Measurements from ENCODE around the gene RPL18A. TPM values are rescaled to one million over a fixed set of nuclear protein-coding genes. Genes with fewer than 3 reads are reported as not detected.

Gene RPL18A
- polyA plus RNA-seq, 1 of the 3 experiments (the other 2 are of a cell fraction), result 2,695 TPM

DNA sequence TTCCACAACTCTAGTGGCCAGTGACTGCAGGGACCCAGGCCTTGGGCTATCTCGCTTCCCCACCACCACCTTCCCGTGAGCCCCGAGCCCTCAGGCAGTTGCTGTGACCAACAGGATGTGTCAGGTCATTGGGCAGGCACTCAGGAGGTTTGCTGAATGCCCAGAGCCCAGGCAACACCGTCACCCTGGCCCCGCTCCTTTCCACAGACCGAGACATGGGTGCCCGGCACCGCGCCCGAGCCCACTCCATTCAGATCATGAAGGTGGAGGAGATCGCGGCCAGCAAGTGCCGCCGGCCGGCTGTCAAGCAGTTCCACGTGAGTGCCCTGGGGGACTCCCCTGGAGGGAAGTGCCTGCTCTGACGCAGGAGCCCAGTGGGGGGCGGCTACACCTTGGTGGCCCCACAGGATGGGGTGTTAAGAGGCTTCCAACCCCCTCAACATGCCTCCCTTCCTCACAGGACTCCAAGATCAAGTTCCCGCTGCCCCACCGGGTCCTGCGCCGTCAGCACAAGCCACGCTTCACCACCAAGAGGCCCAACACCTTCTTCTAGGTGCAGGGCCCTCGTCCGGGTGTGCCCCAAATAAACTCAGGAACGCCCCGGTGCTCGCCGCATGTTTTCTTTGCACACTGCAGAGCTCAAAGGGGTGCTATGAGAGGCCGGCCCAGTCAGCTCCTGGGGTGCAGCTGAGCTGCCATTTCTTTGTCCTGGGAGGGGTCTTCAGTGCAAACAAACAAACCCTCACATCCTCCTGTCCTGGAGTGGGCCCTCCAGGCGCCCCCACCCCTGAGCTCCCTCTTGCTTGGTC, 3.2 kb downstream of the RPL18A start:
- Histone ChIP-seq H3K9me2 (no peaks in the 10 kb centered on the region), H3K27ac (ENCODE audit: low read depth in 2 of 2, low read length in 1 of 2) (no peak overlapping the region), H3K4me2 (no peak overlapping the region), H4K20me1 (ENCODE audit: insufficient read depth) (peaks cover 56% of the 10 kb centered on the region), H2AFZ (ENCODE audit: low read depth) (no peak overlapping the region), H3F3A (replicated peaks; ENCODE audit: insufficient read depth) (peaks cover 34% of the 10 kb centered on the region), H3K27me3 (ENCODE audit: insufficient read depth) (no peaks in the 10 kb centered on the region), H3K4me3 (ENCODE audit: low read depth in 2 of 2, low read length in 1 of 2) (no peak overlapping the region), H3K36me3 (replicated peaks in 1 of 2; ENCODE audit: control insufficient read depth in 1 of 2, insufficient read depth in 2 of 2, low read length in 1 of 2) (peaks cover 33 to 50% of the 10 kb centered on the region in 2 experiments), H3K9me3 (no peaks in the 10 kb centered on the region), H3K79me2 (ENCODE audit: insufficient read depth) (peaks cover 31% of the 10 kb centered on the region), H3K4me1 (ENCODE audit: control insufficient read depth in 1 of 2, insufficient read depth in 2 of 2, low read depth in 1 of 2, low read length in 1 of 2) (peaks cover 0 to 17% of the 10 kb centered on the region in 2 experiments; a peak in 1 of 4 replicates), H3K9ac (no peak overlapping the region)
- CTCF ChIA-PET, result interaction anchor here (13.8 kb wide), 1 partner anchor 71 kb away, joined by 139 read pairs; the partner anchor contains the start of gene CCDC124
- DNase-seq, result no peak
- WGBS (ENCODE audit: low lambda C conversion rate), result 94% methylated on average over 16 of the region's 31 CpGs
- POLR2A ChIA-PET, result no interaction called here
- TF ChIP-seq RCOR1 (IDR thresholded peaks at IDR 0.05; ENCODE audit: low read length) (no peak), MXI1 (IDR thresholded peaks at IDR 0.05; ENCODE audit: low read depth, low read length) (no peak), NRF1 (IDR thresholded peaks at IDR 0.05; ENCODE audit: low read depth, low read length) (no peak), POLR2AphosphoS5 (IDR thresholded peaks at IDR 0.05; ENCODE audit: low read depth, low read length) (no peak), FOSL2 (IDR thresholded peaks at IDR 0.05; ENCODE audit: borderline replicate concordance, low read depth) (no peak), NFIC (IDR thresholded peaks at IDR 0.05; ENCODE audit: borderline replicate concordance) (no peak), YY1 (IDR thresholded peaks at IDR 0.05; ENCODE audit: low read depth) (no peak), RXRA (IDR thresholded peaks at IDR 0.05; ENCODE audit: borderline replicate concordance, low read depth) (no peak), SIN3A (IDR thresholded peaks at IDR 0.05; ENCODE audit: borderline replicate concordance, low read depth, low read length) (no peak), RFX5 (IDR thresholded peaks at IDR 0.05; ENCODE audit: low read length) (no peak), RAD21 (IDR thresholded peaks at IDR 0.05; ENCODE audit: low read length) (no peak), MEF2A (IDR thresholded peaks at IDR 0.05; ENCODE audit: borderline replicate concordance, low read depth) (no peak), GABPA (IDR thresholded peaks at IDR 0.05; ENCODE audit: low read depth) (no peak), ELF1 (IDR thresholded peaks at IDR 0.05) (no peak)
- TF ChIP-seq, protein P1, sequence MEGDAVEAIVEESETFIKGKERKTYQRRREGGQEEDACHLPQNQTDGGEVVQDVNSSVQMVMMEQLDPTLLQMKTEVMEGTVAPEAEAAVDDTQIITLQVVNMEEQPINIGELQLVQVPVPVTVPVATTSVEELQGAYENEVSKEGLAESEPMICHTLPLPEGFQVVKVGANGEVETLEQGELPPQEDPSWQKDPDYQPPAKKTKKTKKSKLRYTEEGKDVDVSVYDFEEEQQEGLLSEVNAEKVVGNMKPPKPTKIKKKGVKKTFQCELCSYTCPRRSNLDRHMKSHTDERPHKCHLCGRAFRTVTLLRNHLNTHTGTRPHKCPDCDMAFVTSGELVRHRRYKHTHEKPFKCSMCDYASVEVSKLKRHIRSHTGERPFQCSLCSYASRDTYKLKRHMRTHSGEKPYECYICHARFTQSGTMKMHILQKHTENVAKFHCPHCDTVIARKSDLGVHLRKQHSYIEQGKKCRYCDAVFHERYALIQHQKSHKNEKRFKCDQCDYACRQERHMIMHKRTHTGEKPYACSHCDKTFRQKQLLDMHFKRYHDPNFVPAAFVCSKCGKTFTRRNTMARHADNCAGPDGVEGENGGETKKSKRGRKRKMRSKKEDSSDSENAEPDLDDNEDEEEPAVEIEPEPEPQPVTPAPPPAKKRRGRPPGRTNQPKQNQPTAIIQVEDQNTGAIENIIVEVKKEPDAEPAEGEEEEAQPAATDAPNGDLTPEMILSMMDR (IDR thresholded peaks at IDR 0.05), result no peak
- TF ChIP-seq, protein P2, sequence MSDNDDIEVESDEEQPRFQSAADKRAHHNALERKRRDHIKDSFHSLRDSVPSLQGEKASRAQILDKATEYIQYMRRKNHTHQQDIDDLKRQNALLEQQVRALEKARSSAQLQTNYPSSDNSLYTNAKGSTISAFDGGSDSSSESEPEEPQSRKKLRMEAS (IDR thresholded peaks at IDR 0.05; ENCODE audit: low read depth), result no peak

Measured in SK-N-SH (cell line).